ENCODE results near the gene IFNAR2. TPM values are rescaled to one million over a fixed set of nuclear protein-coding genes. Genes with fewer than 3 reads are reported as not detected.

IFNAR2 gene
- total RNA-seq, 1 donor from 2014 or later, result 4.7 TPM

- TF ChIP-seq CTCF (conservative IDR thresholded peaks at IDR 0.05; ENCODE audit: low read depth, low read length), result no peak
- no peak for DNase-seq (ENCODE audit: low read depth)
- H3K4me3 ChIP-seq (ENCODE audit: low read depth, low read length), result no peak overlapping the region
Observed at GRCh38 chr21:33244082-33244778, 14.5 kb downstream of the IFNAR2 start.

- DNase-seq (ENCODE audit: low read depth), result no peak
- H3K4me3 ChIP-seq (ENCODE audit: low read depth, low read length), result no peak overlapping the region
- no peak for TF ChIP-seq CTCF (conservative IDR thresholded peaks at IDR 0.05; ENCODE audit: low read depth, low read length)
Observed at GRCh38 chr21:33244779-33245105, 15.0 kb downstream of the IFNAR2 start.

- no peak overlapping the region for H3K4me3 ChIP-seq (ENCODE audit: low read depth, low read length)
- no peak for DNase-seq (ENCODE audit: low read depth)
Observed at GRCh38 chr21:33245289-33245918, 15.7 kb downstream of the IFNAR2 start.

GRCh38 chr21:33246506-33246905 is 16.8 kb downstream of the IFNAR2 start:
- TF ChIP-seq CTCF (conservative IDR thresholded peaks at IDR 0.05; ENCODE audit: low read depth, low read length), result no peak
- DNase-seq (ENCODE audit: low read depth), result no peak
- no peak overlapping the region for H3K4me3 ChIP-seq (ENCODE audit: low read depth, low read length)

More at GRCh38 chr21:33245289-33245918, 15.7 kb downstream of the IFNAR2 start:
- no peak for TF ChIP-seq CTCF (conservative IDR thresholded peaks at IDR 0.05; ENCODE audit: low read depth, low read length)

GRCh38 chr21:33246963-33247362 is 17.2 kb downstream of the IFNAR2 start:
- TF ChIP-seq CTCF (conservative IDR thresholded peaks at IDR 0.05; ENCODE audit: low read depth, low read length), result no peak
- no peak for DNase-seq (ENCODE audit: low read depth)
- no peak overlapping the region for H3K4me3 ChIP-seq (ENCODE audit: low read depth, low read length)

GRCh38 chr21:33247599-33247998 is 17.9 kb downstream of the IFNAR2 start:
- no peak for TF ChIP-seq CTCF (conservative IDR thresholded peaks at IDR 0.05; ENCODE audit: low read depth, low read length)
- no peak overlapping the region for H3K4me3 ChIP-seq (ENCODE audit: low read depth, low read length)
- no peak for DNase-seq (ENCODE audit: low read depth)

Data from epithelial cell of proximal tubule (primary cell).